Metanephros (tissue), 2 donors: ENCODE results near the gene SHANK3. TPM values are rescaled to one million over a fixed set of nuclear protein-coding genes. Genes with fewer than 3 reads are reported as not detected.

Experiments
- small RNA-seq: library from RNA; depleted of rRNA; stranded (forward); fragments of <200 nt; gene quantifications from one replicate; pipeline ENCODE3, GENCODE V24; 2014; ENCODE audit warnings: low replicate concordance
- total RNA-seq: library from RNA; depleted of rRNA; stranded (reverse); fragments of >200 nt; gene quantifications from one replicate; pipeline ENCODE4 v1.2.3, GENCODE V29; 2014

Gene SHANK3
- 23.5 TPM for total RNA-seq

DNA sequence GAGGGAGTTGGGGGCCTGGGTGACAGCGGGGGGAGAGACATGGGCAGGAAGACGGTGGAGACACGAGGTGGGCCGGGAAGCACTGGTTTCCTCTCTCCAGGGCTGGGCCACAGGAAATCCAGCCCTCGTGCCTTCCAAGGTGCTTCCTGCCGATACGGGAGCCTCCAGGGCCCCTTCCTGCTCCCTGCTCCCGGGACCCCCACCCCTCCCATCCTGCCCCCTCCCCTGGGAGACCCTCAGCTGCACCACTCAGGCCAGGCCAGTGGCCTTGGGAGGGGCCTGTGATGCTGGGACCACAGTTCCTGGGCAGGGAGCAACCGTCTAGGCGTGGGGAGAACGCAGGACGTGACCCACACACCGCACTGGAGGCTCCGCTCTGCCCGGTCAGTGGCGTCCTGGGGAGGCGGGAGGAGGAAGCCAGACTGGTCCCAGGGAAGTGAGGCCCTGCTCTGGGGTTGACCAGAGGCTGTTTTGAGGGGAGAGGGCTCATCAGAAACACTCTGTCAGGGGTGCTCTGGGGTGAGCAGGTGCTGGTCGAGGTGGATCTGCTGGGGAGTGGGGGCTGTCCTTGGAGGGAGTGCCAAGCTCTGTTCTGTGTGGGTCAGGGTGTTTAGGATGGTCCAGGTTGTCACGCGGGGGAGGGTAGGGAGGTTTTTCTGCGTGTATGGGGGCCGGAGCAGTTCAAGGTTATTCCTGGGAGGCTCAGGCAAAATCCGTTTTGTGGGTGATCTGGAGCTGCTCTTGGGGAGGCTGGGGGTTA is at the start of gene SHANK3:
SHANK3 (plus strand) TSS at position 353 of the 760 bp plus-strand sequence.

DNA sequence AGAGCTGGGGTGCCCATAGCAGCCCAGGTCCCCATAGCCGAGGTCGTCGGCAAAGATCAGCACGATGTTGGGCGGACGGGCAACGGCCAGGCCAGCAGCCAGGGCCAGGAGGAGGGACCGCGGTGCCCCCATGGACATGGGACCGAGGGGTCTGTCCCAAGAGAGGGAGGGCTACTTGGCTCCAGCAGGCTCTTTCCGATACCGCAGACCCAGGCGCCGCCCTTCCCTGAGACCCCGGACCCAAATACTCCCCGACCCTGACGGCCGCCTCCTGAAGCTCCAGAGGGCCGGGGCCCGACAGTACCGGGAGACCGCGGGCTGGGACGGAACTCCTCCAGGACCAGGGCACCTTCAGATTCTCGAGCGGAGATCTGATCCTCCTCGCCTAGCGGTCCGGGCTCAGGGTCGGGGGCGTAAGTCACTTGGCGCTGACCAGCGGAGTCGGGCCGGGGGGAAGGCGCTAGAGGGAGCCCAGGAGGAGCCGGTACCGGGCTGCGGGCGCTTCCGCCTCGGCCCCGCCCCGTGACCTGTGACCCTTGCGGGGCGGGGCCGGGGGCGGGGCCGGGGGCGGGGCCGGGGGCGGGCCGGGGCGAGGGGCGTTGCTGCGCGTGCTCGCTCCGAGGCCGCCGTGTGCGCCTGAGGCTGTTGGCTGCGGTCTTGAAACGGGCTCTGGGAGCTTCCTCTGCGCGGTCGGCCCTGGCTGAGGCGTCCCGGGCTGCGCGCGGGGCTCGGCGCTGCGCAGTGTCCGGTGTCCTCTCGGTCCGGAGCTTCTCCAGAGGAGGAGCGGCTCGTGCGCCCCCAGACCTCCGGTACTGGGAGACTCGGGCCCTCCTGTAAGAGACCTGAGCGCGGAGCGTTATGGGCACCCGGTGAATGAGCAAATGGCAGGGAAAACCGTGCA is 44.7 kb upstream of the SHANK3 start, which contains the start of gene ARSA:
ARSA (minus strand) TSS at position 511 of the 901 bp plus-strand sequence; CDS start at position 138, 373 bp downstream.

Small RNAs within 50 kb of the gene (small RNA-seq; reads per million reads assigned to genes)
- gene RF00019 (not detected), gene RNU6-409P (not detected)

Other genes with a start within 250 kb of the SHANK3 start
- 56.7 TPM for gene SBF1, start 197.8 kb upstream of the SHANK3 start, total RNA-seq
- gene ADM2, start 191.3 kb upstream of the SHANK3 start, total RNA-seq, result 2.2 TPM
- gene MIOX, start 186.0 kb upstream of the SHANK3 start, total RNA-seq, result 5.4 TPM
- 48.6 TPM for gene LMF2, start 165.1 kb upstream of the SHANK3 start, total RNA-seq
- gene NCAPH2, start 164.6 kb upstream of the SHANK3 start, total RNA-seq, result 36.1 TPM
- 0.47 TPM for gene SCO2, start 147.2 kb upstream of the SHANK3 start, total RNA-seq
- 11.6 TPM for gene TYMP, start 142.8 kb upstream of the SHANK3 start, total RNA-seq
- 0.18 TPM for gene KLHDC7B, start 126.9 kb upstream of the SHANK3 start, total RNA-seq
- 0.58 TPM for gene SYCE3, start 109.9 kb upstream of the SHANK3 start, total RNA-seq
- 20.6 TPM for gene CPT1B, start 94.4 kb upstream of the SHANK3 start, total RNA-seq
- 70.8 TPM for gene CHKB, start 90.0 kb upstream of the SHANK3 start, total RNA-seq
- 1.8 TPM for gene MAPK8IP2, start 72.0 kb upstream of the SHANK3 start, total RNA-seq
- 17.6 TPM for gene ARSA, start 44.7 kb upstream of the SHANK3 start, total RNA-seq
- 0.18 TPM for gene ACR, start 65.4 kb downstream of the SHANK3 start, total RNA-seq
- gene RABL2B, start 110.8 kb downstream of the SHANK3 start, total RNA-seq, result 17.2 TPM